H1 (cell line): ENCODE measurements around the gene GNB3. TPM values are rescaled to one million over a fixed set of nuclear protein-coding genes. Genes with fewer than 3 reads are reported as not detected.
"Not testable (repeated sequence)": the region's sequence is repeated elsewhere in the genome, so short reads cannot be mapped to it uniquely, and the experiment has no call there.

ENCODE experiments used
- CTCF ChIA-PET: fragments of 300-600 bp; sonication (Branson Sonifier 250); formaldehyde crosslinking; loops from one replicate; lab custom pipeline; 2021; ENCODE audit not compliant: partially characterized antibody; lab: Charles Lee
- POLR2A ChIA-PET: fragments of 300-600 bp; sonication (Branson Sonifier 250); formaldehyde crosslinking; loops from one replicate; lab custom pipeline; 2021; ENCODE audit warnings: inconsistent platforms; ENCODE audit not compliant: partially characterized antibody; lab: Charles Lee
- DNase-seq, 2 experiments: peaks; one replicate each; pipeline versions ENCODE4 v3.0.0 to v3.0.0-alpha.2; 2010 to 2022; ENCODE audit warnings: low spot score in 2 of 2, low read depth in 1 of 2, mixed read lengths in 1 of 2
- FAIRE-seq: peaks from 2 replicates; lab custom pipeline; 2011; peaks lifted over from hg19 to GRCh38; lab: Jason Lieb, UNC
- H2AFZ ChIP-seq: 2 replicates; pipeline ENCODE4 v1.8.1; 2012; ENCODE audit warnings: low read length, inconsistent platforms
- H2AK5ac ChIP-seq: 2 replicates; pipeline ENCODE4 v1.6.1; 2013; ENCODE audit warnings: low read depth, low read length
- H2BK120ac ChIP-seq: replicated peaks from 2 replicates; pipeline ENCODE3; 2013; ENCODE audit warnings: low read depth, low read length, inconsistent platforms
- H2BK12ac ChIP-seq: 2 replicates; pipeline ENCODE4 v1.6.1; 2013; ENCODE audit warnings: low read depth, low read length
- H2BK15ac ChIP-seq: 2 replicates; pipeline ENCODE4 v1.6.1; 2013; ENCODE audit warnings: low read length
- H2BK20ac ChIP-seq: 2 replicates; pipeline ENCODE4 v1.6.1; 2013; ENCODE audit warnings: low read length
- H2BK5ac ChIP-seq: 2 replicates; pipeline ENCODE4 v1.6.1; 2013; ENCODE audit warnings: low read depth, low read length
- H3K14ac ChIP-seq: 2 replicates; pipeline ENCODE4 v1.6.1; 2013; ENCODE audit warnings: inconsistent platforms; ENCODE audit not compliant: insufficient read length
- H3K18ac ChIP-seq: 2 replicates; pipeline ENCODE4 v1.6.1; 2013; ENCODE audit warnings: low read length; ENCODE audit errors: extremely low read depth
- H3K23ac ChIP-seq: 2 replicates; pipeline ENCODE4 v1.6.1; 2013; ENCODE audit warnings: inconsistent platforms; ENCODE audit not compliant: insufficient read length
- H3K23me2 ChIP-seq: 2 replicates; pipeline ENCODE4 v1.6.1; 2013; ENCODE audit warnings: low read depth, low read length
- H3K27ac ChIP-seq: 2 replicates; pipeline ENCODE4 v1.6.1; 2011; ENCODE audit warnings: low read depth, low read length, inconsistent platforms
- H3K27me3 ChIP-seq, 4 experiments: replicated peaks in 1 of 4; 1 replicate in 1 of 4; 2 replicates in 3 of 4; pipeline versions ENCODE4 v1.6.1 to v1.8.1; 2011 to 2013; ENCODE audit warnings: low read length in 3 of 4, mild to moderate bottlenecking in 3 of 4, inconsistent platforms in 2 of 4, mixed read lengths in 2 of 4, moderate library complexity in 1 of 4; ENCODE audit not compliant: control insufficient read depth in 3 of 4, insufficient read depth in 3 of 4; ENCODE audit errors: extremely low read depth in 1 of 4
- H3K36me3 ChIP-seq, 4 experiments: 2 replicates each; pipeline versions ENCODE4 v1.6.1 to v1.8.1; 2011 to 2013; ENCODE audit warnings: mild to moderate bottlenecking in 4 of 4, low read length in 3 of 4, moderate library complexity in 2 of 4, control low read depth in 1 of 4, inconsistent platforms in 1 of 4; ENCODE audit not compliant: insufficient read depth in 4 of 4, control insufficient read depth in 2 of 4
- H3K4ac ChIP-seq: replicated peaks from 2 replicates; pipeline ENCODE3; 2013; ENCODE audit warnings: low read length, low read depth, mixed read lengths, inconsistent platforms; ENCODE audit not compliant: insufficient read length
- H3K4me1 ChIP-seq, 4 experiments: replicated peaks in 1 of 4; 1 replicate in 1 of 4; 2 replicates in 3 of 4; pipeline versions ENCODE4 v1.6.1 to v1.8.1; 2011 to 2013; ENCODE audit warnings: low read length in 3 of 4, inconsistent platforms in 2 of 4, mixed read lengths in 1 of 4; ENCODE audit not compliant: insufficient read depth in 4 of 4, control insufficient read depth in 3 of 4
- H3K4me2 ChIP-seq, 2 experiments: 2 replicates each; pipeline versions ENCODE4 v1.6.1 to v1.8.1; 2011 to 2013; ENCODE audit warnings: low read depth in 2 of 2, low read length in 2 of 2, control low read depth in 1 of 2, inconsistent platforms in 1 of 2, mild to moderate bottlenecking in 1 of 2; ENCODE audit not compliant: insufficient read depth in 1 of 2
- H3K4me3 ChIP-seq, 4 experiments: fragments of 200-600, 300-600 bp in 1 of 4; sonication (generic), shearing (Covaris generic), sonication (Bioruptor Twin) in 1 of 4; 2 replicates each; pipeline versions ENCODE4 v1.5.1 to v1.8.1; 2011 to 2016; ENCODE audit warnings: low read length in 4 of 4, low read depth in 3 of 4, control low read depth in 2 of 4, inconsistent platforms in 2 of 4, mild to moderate bottlenecking in 2 of 4, mixed read lengths in 1 of 4, moderate library complexity in 1 of 4; ENCODE audit not compliant: insufficient read depth in 2 of 4; ENCODE audit errors: extremely low read depth in 1 of 4
- H3K56ac ChIP-seq: replicated peaks from 2 replicates; pipeline ENCODE3; 2013; ENCODE audit warnings: low read depth, mild to moderate bottlenecking, mixed read lengths, low read length, inconsistent platforms; ENCODE audit not compliant: insufficient read length
- H3K79me1 ChIP-seq: 2 replicates; pipeline ENCODE4 v1.6.1; 2013; ENCODE audit warnings: low read depth, low read length, control low read depth
- H3K79me2 ChIP-seq, 2 experiments: 2 replicates each; pipeline versions ENCODE4 v1.6.1 to v1.8.1; 2012 to 2013; ENCODE audit warnings: low read length in 2 of 2, mild to moderate bottlenecking in 2 of 2, inconsistent platforms in 1 of 2; ENCODE audit not compliant: insufficient read depth in 2 of 2, control insufficient read depth in 1 of 2
- H3K9ac ChIP-seq, 4 experiments: replicated peaks in 1 of 4; 1 replicate in 1 of 4; 2 replicates in 3 of 4; pipeline versions ENCODE4 v1.6.1 to v1.8.1; 2011 to 2013; ENCODE audit warnings: low read depth in 3 of 4, low read length in 3 of 4, control low read depth in 2 of 4, mild to moderate bottlenecking in 2 of 4, moderate library complexity in 2 of 4, inconsistent platforms in 1 of 4; ENCODE audit errors: extremely low read depth in 1 of 4
- H3K9me3 ChIP-seq, 2 experiments: 2 replicates each; pipeline versions ENCODE4 v1.6.1 to v1.8.1; 2012 to 2013; ENCODE audit warnings: mild to moderate bottlenecking in 2 of 2, moderate library complexity in 2 of 2, control low read depth in 1 of 2, inconsistent platforms in 1 of 2, low read depth in 1 of 2, low read length in 1 of 2, mixed read lengths in 1 of 2; ENCODE audit not compliant: insufficient read depth in 2 of 2
- H4K20me1 ChIP-seq, 2 experiments: replicated peaks in 1 of 2; 2 replicates each; pipeline versions ENCODE3 to v1.8.1; 2011 to 2013; ENCODE audit warnings: inconsistent platforms in 2 of 2, low read length in 2 of 2, mild to moderate bottlenecking in 1 of 2; ENCODE audit not compliant: insufficient read depth in 2 of 2, control insufficient read depth in 1 of 2
- H4K5ac ChIP-seq: 2 replicates; pipeline ENCODE4 v1.6.1; 2013; ENCODE audit warnings: low read length, low read depth, mixed read lengths, inconsistent platforms; ENCODE audit not compliant: insufficient read length
- H4K8ac ChIP-seq: 2 replicates; pipeline ENCODE4 v1.8.0; 2013; ENCODE audit warnings: mild to moderate bottlenecking, moderate library complexity, low read length, inconsistent platforms; ENCODE audit not compliant: insufficient read depth; ENCODE audit errors: extremely low read depth
- H4K91ac ChIP-seq: replicated peaks from 2 replicates; pipeline ENCODE3; 2013; ENCODE audit warnings: low read length, mixed read lengths, inconsistent platforms; ENCODE audit not compliant: insufficient read length
- WGBS, 2 experiments: shearing (Covaris generic) in 1 of 2; methylation state at CpG; one replicate each; pipeline versions ENCODE4 v1.1.6 to v1.1.7; 2013 to 2015; ENCODE audit warnings: low lambda C conversion rate in 2 of 2, mixed read lengths in 2 of 2, inconsistent platforms in 1 of 2, low coverage in 1 of 2, missing lambda C conversion rate in 1 of 2; ENCODE audit not compliant: insufficient replicate concordance in 2 of 2, insufficient coverage in 1 of 2, insufficient read length in 1 of 2; ENCODE audit errors: extremely low coverage in 1 of 2, missing lambda C conversion rate in 1 of 2; 5-methylcytosine and 5-hydroxymethylcytosine counted together
- polyA plus RNA-seq, 7 experiments: library from polyadenylated mRNA; depleted of rRNA in 3 of 7; stranded (reverse) in 5 of 7; unstranded in 2 of 7; fragments of >200 nt in 5 of 7; fragments of 200-250 nt in 2 of 7; gene quantifications; 1 replicate in 5 of 7; 2 replicates in 1 of 7; 4 replicates in 1 of 7; pipeline versions ENCODE4 v1.2.1 to v1.2.3, GENCODE V29; 2011 to 2013; ENCODE audit warnings: missing spikeins in 2 of 7, mixed read lengths in 2 of 7
- total RNA-seq: library from RNA; stranded (reverse); fragmentation: NEBNext Ultra II Directional; extraction: Animal tissue kit (Norgen Biotek cat#: 25700); gene quantifications from 2 replicates; pipeline ENCODE4 v1.2.1, GENCODE V29; 2021

Gene GNB3
- total and polyA plus RNA-seq, 2 of the 8 experiments (the other 6 are each of a cell fraction or from before 2014, with no cell fraction given), result 9.9 TPM

GRCh38 chr12:6888794-6889193 lies 48.1 kb downstream of the GNB3 start:
- not testable (repeated sequence) for FAIRE-seq, H3K27ac ChIP-seq
- 86% methylated on average over 7 of the region's 7 CpGs; no CpG with 5 or more reads in 1 of the 2 experiments for WGBS, 2 experiments

More at GRCh38 chr12:6888794-6889193, 48.1 kb downstream of the GNB3 start:
- not testable (repeated sequence) for DNase-seq, H3K9me3 ChIP-seq, H4K91ac ChIP-seq, H3K79me1 ChIP-seq, H2BK5ac ChIP-seq, H4K5ac ChIP-seq, H3K79me2 ChIP-seq, H2AK5ac ChIP-seq, H3K9ac ChIP-seq, H3K18ac ChIP-seq, H2BK20ac ChIP-seq, H2BK15ac ChIP-seq, H4K20me1 ChIP-seq, H2BK120ac ChIP-seq, H2AFZ ChIP-seq, H3K23ac ChIP-seq, H2BK12ac ChIP-seq, H3K14ac ChIP-seq, H3K56ac ChIP-seq, H3K4me3 ChIP-seq, H3K4me2 ChIP-seq, H3K27me3 ChIP-seq, H4K8ac ChIP-seq, H3K4ac ChIP-seq, H3K23me2 ChIP-seq
- ChIA-PET POLR2A (interaction anchor here (1.9 to 7.8 kb wide), 3 partner anchors 8 to 22 kb away, joined by 10 to 86 read pairs (median 26); partner anchors contain the start of genes SPSB2 and TPI1), CTCF (interaction anchor here (1.4 kb wide), 1 partner anchor 15 kb away, joined by 5 read pairs; no protein-coding TSS in a partner anchor)
- Histone ChIP-seq H3K4me1 (peaks cover 2 to 13% (median 8%) of the 10 kb centered on the region in 4 experiments; a peak in 6 of 7 replicates), H3K36me3 (peaks cover 0 to 15% (median 1%) of the 10 kb centered on the region in 4 experiments; a peak in 4 of 8 replicates)
